RWPE1 (cell line): ENCODE measurements around the gene CES1.
"Not testable (repeated sequence)": the region's sequence is repeated elsewhere in the genome, so short reads cannot be mapped to it uniquely, and the experiment has no call there.

Experiments used
- CTCF ChIA-PET: fragments of 350-600 bp; sonication (Branson Sonifier 250); formaldehyde crosslinking; extraction: SDS; loops from one replicate; lab custom pipeline; 2021; lab: Yijun Ruan, JAX
- POLR2A ChIA-PET: fragments of 400-600 bp; formaldehyde crosslinking; extraction: SDS; loops from one replicate; lab custom pipeline; 2020; ENCODE audit warnings: antibody characterized with exemption; ENCODE audit not compliant: low non-redundant PET; lab: Yijun Ruan, JAX
- DNase-seq: peaks from one replicate; pipeline ENCODE4 v3.0.0; 2012; ENCODE audit warnings: low spot score
- H3K27ac ChIP-seq: fragments of 450-650 bp; 2 replicates; pipeline ENCODE4 v1.5.1; 2017
- TF ChIP-seq, protein P1 (sequence below): fragments of 450-650 bp; conservative IDR thresholded peaks from 2 replicates; pipeline ENCODE4 v1.5.1; 2017; ENCODE audit warnings: low read depth, mild to moderate bottlenecking

CES1 gene

DNA sequence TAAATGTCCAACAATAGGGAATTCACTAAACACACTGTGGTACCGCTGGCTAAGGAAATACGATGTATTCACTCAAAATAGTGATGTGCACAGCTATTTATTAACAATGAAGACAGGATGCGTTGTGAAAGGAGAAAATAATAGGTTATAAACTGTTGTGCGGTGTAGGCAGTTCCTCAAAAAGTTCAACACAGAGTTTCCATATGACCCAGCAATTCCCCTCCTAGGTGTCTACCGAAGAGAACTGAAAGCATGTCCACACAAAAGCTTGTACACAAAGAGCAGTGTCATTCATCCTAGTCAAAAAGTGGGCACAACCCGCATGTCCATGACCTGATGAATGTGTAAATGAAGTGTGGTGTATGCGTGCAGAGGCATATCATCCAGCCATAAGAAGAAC, 1.2 kb upstream of the CES1 start:
- TF ChIP-seq, protein P1, sequence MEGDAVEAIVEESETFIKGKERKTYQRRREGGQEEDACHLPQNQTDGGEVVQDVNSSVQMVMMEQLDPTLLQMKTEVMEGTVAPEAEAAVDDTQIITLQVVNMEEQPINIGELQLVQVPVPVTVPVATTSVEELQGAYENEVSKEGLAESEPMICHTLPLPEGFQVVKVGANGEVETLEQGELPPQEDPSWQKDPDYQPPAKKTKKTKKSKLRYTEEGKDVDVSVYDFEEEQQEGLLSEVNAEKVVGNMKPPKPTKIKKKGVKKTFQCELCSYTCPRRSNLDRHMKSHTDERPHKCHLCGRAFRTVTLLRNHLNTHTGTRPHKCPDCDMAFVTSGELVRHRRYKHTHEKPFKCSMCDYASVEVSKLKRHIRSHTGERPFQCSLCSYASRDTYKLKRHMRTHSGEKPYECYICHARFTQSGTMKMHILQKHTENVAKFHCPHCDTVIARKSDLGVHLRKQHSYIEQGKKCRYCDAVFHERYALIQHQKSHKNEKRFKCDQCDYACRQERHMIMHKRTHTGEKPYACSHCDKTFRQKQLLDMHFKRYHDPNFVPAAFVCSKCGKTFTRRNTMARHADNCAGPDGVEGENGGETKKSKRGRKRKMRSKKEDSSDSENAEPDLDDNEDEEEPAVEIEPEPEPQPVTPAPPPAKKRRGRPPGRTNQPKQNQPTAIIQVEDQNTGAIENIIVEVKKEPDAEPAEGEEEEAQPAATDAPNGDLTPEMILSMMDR: no peak
- ChIA-PET POLR2A (no interaction called here), CTCF (no interaction called here)
- no peak overlapping the region for H3K27ac ChIP-seq
- no peak for DNase-seq

DNA sequence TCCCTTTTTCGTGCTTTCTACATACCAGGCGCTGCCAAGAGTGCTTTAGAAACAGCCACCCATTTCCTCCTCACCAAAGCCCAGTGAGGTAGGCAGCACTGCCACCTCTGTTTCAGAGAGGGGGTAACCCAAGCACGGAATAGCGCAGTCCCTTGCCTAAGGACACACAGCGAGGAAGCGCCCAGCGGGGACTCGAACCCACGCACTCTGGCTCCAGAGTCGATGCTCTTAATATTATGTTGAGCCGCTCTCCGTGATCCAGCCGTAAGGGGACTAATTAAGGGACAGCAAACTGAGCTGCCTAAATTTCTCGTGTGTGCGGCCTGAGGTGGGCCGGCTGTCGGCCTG, 497 bp downstream of the CES1 start:
- ChIA-PET CTCF (no interaction called here), POLR2A (no interaction called here)
- TF ChIP-seq, protein P1: no peak
- DNase-seq: no peak
- no peak overlapping the region for H3K27ac ChIP-seq

DNA sequence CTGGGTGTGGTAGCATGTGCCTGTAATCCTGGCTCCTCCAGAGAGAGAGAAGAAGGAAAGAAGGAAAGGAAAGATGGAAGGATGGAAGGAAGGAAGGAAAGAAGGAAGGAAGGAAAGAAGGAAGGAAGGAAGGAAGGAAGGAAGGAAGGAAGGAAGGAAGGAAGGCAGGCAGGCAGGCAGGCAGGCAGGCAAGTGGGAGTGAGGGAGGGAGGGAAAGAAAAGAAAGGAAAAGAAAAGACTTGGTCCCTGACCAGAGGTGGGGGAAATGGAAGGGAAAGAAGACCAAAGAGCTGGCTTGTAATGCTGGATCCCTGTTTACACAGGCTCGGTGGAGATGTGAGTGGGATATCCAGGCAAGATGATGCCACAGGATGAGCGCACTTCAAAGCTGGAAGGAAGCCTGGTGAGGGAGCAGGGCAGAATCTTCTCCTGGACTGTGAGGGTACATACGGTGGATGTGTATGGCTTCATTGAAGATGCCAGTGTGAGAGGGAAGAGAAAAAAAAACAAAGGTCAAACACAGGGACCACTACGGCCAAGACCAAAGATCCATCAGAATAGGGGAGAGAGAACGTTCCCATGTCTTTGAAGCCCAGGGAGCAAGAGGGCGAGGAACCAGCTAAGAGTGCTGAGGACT, 2.1 kb downstream of the CES1 start:
- TF ChIP-seq, protein P1: no peak
- POLR2A ChIA-PET: no interaction called here
- DNase-seq: no peak
- CTCF ChIA-PET: no interaction called here
- H3K27ac ChIP-seq: no peak overlapping the region

DNA sequence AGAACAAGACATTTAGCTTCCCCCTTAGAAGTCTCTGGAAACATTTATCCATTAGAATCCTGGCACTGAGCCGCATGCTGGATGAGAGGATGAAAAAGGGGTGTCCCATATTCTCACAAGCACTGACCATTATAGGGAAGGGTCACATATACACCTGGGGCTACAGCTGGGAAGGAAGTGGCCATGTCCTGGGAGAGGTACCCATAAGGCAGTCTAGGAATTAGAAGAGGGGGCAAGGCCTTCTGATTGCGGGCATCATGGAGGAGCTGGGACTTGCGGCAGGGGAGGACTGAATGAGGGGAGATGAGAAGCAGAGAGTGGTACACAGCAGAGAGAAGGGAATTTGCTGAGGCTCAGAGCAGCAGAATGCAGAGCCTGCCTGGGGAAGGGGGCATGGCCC, 3.7 kb downstream of the CES1 start:
- POLR2A ChIA-PET, DNase-seq, H3K27ac ChIP-seq: not testable (repeated sequence)
- CTCF ChIA-PET: interaction anchor here (0.7 kb wide), 1 partner anchor 595 kb away, joined by 3 read pairs; no protein-coding TSS in a partner anchor

DNA sequence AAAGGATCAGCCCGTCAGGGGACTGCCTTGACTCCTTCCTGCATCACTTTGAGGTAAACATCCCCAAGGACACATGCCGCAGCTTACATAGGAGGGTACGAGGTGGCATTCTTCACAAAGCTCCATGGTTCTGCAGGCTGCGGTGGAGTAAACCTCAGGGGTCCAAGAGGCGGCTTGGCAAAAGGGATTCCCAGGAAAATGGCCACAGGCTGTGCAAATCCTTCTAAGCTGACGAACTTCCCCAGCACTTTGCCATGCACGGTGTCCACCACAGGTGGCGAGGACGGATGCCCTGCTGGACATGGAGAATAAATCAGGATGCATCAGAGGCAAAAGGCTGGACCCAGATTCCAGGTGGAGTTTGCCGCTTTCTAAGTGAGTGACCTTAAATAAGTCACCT, 4.2 kb downstream of the CES1 start:
- no peak overlapping the region for H3K27ac ChIP-seq
- ChIA-PET CTCF (interaction anchor here (0.7 kb wide), 1 partner anchor 596 kb away, joined by 3 read pairs; no protein-coding TSS in a partner anchor), POLR2A (no interaction called here)
- no peak for DNase-seq
- TF ChIP-seq, protein P1: no peak

DNA sequence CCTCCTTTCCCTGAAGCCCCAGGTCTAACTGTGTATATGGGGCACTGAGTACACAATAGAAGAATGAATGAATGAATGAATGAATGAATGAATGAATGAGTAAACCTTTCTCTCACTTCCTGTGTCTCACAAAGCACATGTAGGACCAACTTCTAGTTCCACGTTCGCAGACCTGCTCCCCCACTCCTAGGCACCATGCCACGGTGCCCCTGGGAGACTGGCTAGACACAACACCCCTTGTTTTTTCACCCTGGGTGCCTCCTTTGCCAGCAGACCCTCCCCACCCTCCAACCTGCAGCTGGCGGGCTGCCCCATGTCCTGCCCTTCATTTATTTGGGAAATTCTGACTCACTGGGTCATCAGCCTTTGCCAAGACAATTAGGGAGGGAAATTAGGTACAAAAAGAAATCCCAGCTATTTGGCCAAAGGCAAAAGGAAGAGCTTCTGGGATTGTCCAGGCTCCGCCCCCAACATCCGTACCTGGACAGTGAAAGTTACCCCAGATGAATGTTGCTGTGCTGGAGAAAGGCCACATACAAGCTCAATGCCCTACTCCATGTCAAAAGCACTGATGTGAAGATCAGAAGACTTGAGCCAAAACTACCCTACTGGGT, 7.7 kb downstream of the CES1 start:
- no peak for DNase-seq
- TF ChIP-seq, protein P1: no peak
- H3K27ac ChIP-seq: no peak overlapping the region
- CTCF ChIA-PET: no interaction called here
- POLR2A ChIA-PET: no interaction called here

DNA sequence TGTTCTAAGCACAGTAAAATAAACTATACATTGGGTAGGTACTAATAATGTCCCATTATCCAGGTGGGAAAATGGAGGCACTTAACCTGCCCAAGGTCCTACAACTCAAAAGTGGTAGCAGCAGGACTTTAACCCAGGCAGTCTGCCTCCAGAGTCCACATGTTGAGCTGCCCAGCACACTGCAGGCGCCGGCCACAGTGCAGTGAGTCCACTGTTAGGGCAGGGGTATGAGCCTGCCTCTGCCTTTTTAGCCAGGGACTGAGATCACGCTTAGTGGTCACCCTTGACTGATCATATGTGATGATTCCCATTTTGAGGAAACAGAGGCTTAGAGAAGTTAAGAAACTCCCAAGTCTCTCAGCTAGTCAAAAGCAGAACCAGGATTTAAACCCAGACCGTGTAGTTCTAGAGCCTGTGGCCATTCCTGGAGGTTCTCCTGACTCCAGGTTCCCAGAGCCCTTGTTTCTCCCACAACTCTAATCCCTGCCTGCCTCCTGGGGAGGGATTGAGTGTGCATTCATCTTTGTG, 8.4 kb downstream of the CES1 start:
- ChIA-PET CTCF (no interaction called here), POLR2A (no interaction called here)
- DNase-seq: no peak
- no peak overlapping the region for H3K27ac ChIP-seq
- TF ChIP-seq, protein P1: no peak
